ENCODE measurements around the gene TAS1R1. TPM values are rescaled to one million over a fixed set of nuclear protein-coding genes. Genes with fewer than 3 reads are reported as not detected.

The TAS1R1 gene
- total and polyA plus RNA-seq, 9 of the 15 experiments (the other 6 are each of a cell fraction or from before 2014, with no cell fraction given) = 0.06 TPM; not detected in 8

- TF ChIP-seq MAFK (IDR thresholded peaks at IDR 0.05; ENCODE audit: low read length) (no peak), PHF21A (IDR thresholded peaks at IDR 0.05; ENCODE audit: borderline replicate concordance, low read depth) (no peak), UBTF (IDR thresholded peaks at IDR 0.05; ENCODE audit: borderline replicate concordance in 1 of 2, low read depth in 2 of 2, low read length in 2 of 2) (no peak), POLR3A (IDR thresholded peaks at IDR 0.05; ENCODE audit: borderline replicate concordance, extremely low read depth, insufficient read depth, insufficient read length) (no peak), ZC3H8 (IDR thresholded peaks at IDR 0.05) (no peak), CHD4 (IDR thresholded peaks at IDR 0.05; ENCODE audit: insufficient read depth, insufficient replicate concordance, low read depth, low read length, poor library complexity, severe bottlenecking) (no peak), PHF8 (IDR thresholded peaks at IDR 0.05; ENCODE audit: borderline replicate concordance, low read length) (peak; percentile 12; the same call in 1 of the 2 replicates), CBFA2T3 (IDR thresholded peaks at IDR 0.05) (no peak), KLF6 (CRISPR knock-in tag; IDR thresholded peaks at IDR 0.05; ENCODE audit: borderline replicate concordance) (no peak), POLR2G (IDR thresholded peaks at IDR 0.05; ENCODE audit: low read depth, low read length) (peak; percentile 68), RBM25 (IDR thresholded peaks at IDR 0.05; ENCODE audit: low read depth, low read length, severe bottlenecking) (no peak), CBX2 (IDR thresholded peaks at IDR 0.05; ENCODE audit: insufficient read depth, low read length, poor library complexity, severe bottlenecking) (no peak), NR2C2 (CRISPR knock-in tag; IDR thresholded peaks at IDR 0.05) (no peak), NR2C2 (tag; IDR thresholded peaks at IDR 0.05) (0 out of 2 replicates have a peak, but pooled peaks have one; percentile 26), HNRNPUL1 (IDR thresholded peaks at IDR 0.05; ENCODE audit: low read length) (no peak), ARHGAP35 (IDR thresholded peaks at IDR 0.05; ENCODE audit: partially characterized antibody) (no peak), POLR2B (IDR thresholded peaks at IDR 0.05; ENCODE audit: low read depth, partially characterized antibody) (no peak), DACH1 (IDR thresholded peaks at IDR 0.05; ENCODE audit: partially characterized antibody) (no peak), KAT2B (IDR thresholded peaks at IDR 0.05; ENCODE audit: low read depth, low read length) (peak; percentile 31), TGIF2 (CRISPR knock-in tag; IDR thresholded peaks at IDR 0.05) (no peak), JUNB (CRISPR knock-in tag; conservative IDR thresholded peaks at IDR 0.05) (no peak), BRF2 (IDR thresholded peaks at IDR 0.05; ENCODE audit: borderline replicate concordance, insufficient read depth, insufficient read length) (no peak), ZBTB17 (CRISPR knock-in tag; IDR thresholded peaks at IDR 0.05) (peak; percentile 79; the same call in 1 of the 2 replicates), KLF1 (tag; IDR thresholded peaks at IDR 0.05) (no peak), ZBTB5 (IDR thresholded peaks at IDR 0.05) (no peak)
Measured at GRCh38 chr1:6603915-6604558, 48.9 kb downstream of the TAS1R1 start (continued).
